ENCODE results near the gene GSTP1. TPM values are rescaled to one million over a fixed set of nuclear protein-coding genes. Genes with fewer than 3 reads are reported as not detected.
A peak's percentile ranks its signal among the peaks of the same experiment; 100 is the strongest.

Gene GSTP1
- total RNA-seq, 4 donors from 2014 or later = 2,883 to 4,990 (median 3,239) TPM

DNA sequence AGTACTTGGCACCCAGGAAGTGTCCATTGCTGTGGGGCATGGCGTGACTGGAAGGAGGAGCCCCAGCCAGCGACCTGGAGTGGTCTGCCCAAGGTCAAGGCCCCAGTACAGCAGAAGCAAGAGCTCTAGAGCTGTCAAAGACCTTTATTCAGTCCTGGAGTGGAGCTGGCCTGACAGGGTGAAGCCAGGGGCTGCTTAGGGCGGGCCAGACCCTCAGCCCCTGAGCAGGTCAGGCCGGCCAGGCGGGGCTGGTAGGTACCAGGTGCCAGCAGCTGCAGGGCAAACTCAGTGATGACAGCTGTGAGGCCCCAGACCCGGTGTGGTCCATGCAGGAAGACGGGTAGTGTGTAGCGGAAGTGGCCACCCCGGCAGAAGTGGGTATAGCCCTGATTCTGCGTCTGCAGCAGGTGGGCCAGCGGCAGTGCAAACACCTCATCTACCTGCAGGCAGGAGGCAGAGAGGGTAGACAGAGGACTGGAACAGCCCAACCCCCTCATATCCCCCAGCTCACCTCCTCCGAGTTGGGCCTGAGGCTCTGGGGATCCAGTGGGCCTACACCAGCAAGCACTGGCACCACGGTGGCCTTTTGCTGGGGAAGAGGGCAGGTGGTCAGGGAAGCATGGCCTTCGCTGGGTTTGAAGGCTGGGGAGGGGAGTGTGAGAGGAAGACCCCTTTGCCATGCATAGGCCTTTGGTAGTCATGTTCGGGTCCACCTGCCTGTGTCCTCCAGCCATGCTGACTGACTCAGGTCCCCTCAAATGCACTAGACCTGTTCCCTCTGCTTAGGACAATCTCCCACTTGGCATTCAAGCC, 44.4 kb downstream of the GSTP1 start:
- intact Hi-C loops (cut with DNase I) = no loop called here
- TF ChIP-seq POLR2A (IDR thresholded peaks at IDR 0.05) = no peak
- TF ChIP-seq, protein P1, sequence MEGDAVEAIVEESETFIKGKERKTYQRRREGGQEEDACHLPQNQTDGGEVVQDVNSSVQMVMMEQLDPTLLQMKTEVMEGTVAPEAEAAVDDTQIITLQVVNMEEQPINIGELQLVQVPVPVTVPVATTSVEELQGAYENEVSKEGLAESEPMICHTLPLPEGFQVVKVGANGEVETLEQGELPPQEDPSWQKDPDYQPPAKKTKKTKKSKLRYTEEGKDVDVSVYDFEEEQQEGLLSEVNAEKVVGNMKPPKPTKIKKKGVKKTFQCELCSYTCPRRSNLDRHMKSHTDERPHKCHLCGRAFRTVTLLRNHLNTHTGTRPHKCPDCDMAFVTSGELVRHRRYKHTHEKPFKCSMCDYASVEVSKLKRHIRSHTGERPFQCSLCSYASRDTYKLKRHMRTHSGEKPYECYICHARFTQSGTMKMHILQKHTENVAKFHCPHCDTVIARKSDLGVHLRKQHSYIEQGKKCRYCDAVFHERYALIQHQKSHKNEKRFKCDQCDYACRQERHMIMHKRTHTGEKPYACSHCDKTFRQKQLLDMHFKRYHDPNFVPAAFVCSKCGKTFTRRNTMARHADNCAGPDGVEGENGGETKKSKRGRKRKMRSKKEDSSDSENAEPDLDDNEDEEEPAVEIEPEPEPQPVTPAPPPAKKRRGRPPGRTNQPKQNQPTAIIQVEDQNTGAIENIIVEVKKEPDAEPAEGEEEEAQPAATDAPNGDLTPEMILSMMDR (IDR thresholded peaks at IDR 0.05) = no peak
- Histone ChIP-seq H3K27ac (peak overlapping the region in 3 of 4 donors; percentile 93 to 99 (median 98)), H3K36me3 (no peaks in the 10 kb centered on the region), H3K9me3 (no peaks in the 10 kb centered on the region), H3K27me3 (no peaks in the 10 kb centered on the region), H3K4me3 (no peak overlapping the region), H3K4me1 (peaks cover 17 to 42% (median 24%) of the 10 kb centered on the region in 3 donors)
- no peak for DNase-seq
- 78 to 96% methylated on average over 4 to 6 of the region's 15 CpGs for WGBS, 2 donors

DNA sequence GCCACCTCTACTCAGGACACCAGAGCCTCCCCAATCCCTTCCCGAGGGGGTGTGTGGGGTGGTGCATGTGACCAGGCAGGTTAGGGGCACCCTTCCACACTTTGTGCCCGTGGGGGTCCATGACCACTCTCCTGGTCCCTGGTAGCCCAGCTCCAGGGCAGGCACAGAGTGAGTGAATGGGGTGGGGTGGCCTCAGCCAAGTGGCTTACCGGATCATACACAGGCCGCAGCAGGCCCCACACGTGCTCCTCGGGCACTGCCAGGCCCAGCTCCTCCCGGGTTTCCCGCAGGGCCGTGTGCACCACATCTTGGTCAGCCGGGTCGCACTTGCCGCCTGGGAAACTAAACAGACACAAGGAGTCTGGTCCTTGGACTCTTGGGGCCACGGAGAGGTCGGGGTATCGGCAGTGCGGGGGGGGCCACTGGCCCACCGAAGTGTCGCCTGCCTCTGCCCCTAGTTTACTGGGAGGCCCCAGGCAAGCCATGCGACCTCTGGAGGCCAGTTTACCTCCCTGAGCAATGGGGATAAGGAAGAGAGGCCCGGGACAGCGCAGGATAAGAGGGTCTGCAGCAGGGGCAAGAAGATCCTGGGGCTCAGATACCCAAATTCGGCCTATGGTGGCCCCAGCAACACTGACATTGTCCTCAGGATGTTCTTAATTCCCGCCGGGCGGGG, 45.2 kb downstream of the GSTP1 start:
- no peak for DNase-seq
- intact Hi-C loops (cut with DNase I) = no loop called here
- Histone ChIP-seq H3K27me3 (no peaks in the 10 kb centered on the region), H3K9me3 (no peaks in the 10 kb centered on the region), H3K4me3 (peak overlapping the region; percentile 56 to 77 (median 64)), H3K36me3 (no peaks in the 10 kb centered on the region), H3K4me1 (peaks cover 17 to 42% (median 24%) of the 10 kb centered on the region in 3 donors), H3K27ac (peak overlapping the region; percentile 93 to 99 (median 98))
- TF ChIP-seq, protein P1 (IDR thresholded peaks at IDR 0.05) = peak in 1 of 6 experiments; percentile 95
- no peak for TF ChIP-seq POLR2A (IDR thresholded peaks at IDR 0.05)
- 14 to 39% methylated on average over 6 of the region's 25 CpGs for WGBS, 2 donors

DNA sequence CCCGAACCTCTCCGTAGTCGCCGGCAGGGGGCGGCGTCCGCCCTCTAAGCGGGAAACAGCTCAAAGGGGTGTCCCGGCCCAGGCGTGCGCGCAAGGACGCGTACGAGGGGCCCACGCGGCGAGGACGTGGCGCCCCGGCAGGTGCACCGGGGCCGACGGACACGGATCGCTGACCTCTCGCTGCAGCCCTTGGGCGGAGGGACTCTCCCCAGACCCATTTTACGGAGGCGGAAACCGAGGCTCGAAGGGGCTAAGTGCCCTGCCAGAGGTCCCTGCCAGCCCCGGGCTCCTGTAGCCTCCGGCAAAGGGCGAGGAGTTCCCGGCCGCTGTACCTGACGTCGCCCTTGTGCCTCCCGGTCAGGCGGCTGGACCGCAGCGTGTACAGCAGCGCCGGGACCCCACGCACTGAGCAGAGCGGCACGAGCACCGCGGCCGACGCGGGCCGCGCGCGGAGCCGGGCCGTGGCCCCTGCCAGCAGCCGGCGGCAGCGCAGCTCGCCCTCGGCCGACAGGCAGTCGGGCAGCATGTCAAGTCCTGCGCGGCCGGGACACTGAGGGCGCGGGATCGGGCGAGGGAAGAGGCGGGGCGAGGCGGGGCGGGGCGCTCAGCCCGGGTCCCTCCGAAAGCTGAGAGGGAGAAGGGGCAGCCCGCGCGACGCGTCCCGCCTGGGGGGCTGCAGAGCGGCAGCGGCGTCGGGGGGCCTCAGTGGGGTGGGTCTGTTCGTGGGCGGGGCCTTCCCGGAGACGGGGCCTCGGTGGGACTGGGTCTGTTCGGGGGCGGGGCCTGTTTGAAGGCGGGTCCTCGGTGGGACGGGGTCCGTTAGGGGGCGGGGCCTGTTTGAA, 46.0 kb downstream of the GSTP1 start, which contains the start of gene NUDT8:
NUDT8 (minus strand) TSS at position 552 of the 842 bp plus-strand sequence; CDS start at position 526, 26 bp downstream.
- intact Hi-C loops (cut with DNase I) = no loop called here
- Histone ChIP-seq H3K27ac (peak within 1 kb of the TSS; percentile 93 to 99 (median 98)), H3K9me3 (no peaks in the 10 kb centered on the region), H3K36me3 (no peaks in the 10 kb centered on the region), H3K4me3 (peak within 1 kb of the TSS; percentile 56 to 77 (median 64)), H3K27me3 (peaks cover 0 to 2% (median 0%) of the 10 kb centered on the region in 4 donors), H3K4me1 (peaks cover 17 to 42% (median 24%) of the 10 kb centered on the region in 3 donors)
- no peak for DNase-seq
- 2% methylated on average over 10 of the region's 102 CpGs; no CpG with 5 or more reads in 1 of the 2 donors for WGBS, 2 donors
- TF ChIP-seq, protein P1 (IDR thresholded peaks at IDR 0.05) = peak; percentile 13 to 97 (median 92)
- TF ChIP-seq POLR2A (IDR thresholded peaks at IDR 0.05) = peak in 2 of 4 donors; percentile 58 to 71

DNA sequence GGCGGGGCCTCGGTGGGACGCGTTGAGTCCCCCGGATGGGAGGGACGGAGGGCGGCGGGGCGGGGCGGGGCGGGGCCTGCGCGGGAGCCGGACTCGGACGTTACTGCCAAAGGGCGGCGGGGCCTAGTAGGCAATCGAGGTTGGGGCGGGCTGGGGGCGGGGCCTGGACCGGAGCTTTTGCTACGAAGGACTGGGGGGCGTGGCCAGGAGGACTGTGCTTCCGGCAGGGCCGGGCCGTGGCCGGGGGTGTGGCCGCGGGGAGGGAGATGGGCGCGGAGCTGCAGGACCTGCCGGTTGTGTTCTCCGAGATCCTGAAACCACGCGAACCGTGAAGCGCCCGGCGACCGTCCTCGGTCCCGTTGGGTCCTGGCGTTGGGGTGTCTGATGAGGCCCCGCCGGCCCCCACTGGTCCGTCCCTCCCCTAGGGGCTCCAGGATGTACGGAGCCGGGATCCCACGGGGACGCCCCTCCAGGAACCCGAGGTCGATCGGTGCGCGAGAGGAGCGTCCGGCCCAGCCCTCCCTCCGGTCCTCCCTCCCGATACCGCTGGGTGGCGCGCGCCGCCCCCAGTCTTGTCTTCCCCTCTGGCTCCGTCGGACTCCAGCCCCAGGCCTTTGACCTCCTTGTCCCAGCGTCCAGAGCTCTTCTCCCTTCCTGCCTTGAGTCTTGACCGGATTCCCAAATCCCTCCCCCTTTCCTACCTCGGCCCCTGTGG, 46.8 kb downstream of the GSTP1 start:
- peak; percentile 91 for DNase-seq
- TF ChIP-seq POLR2A (IDR thresholded peaks at IDR 0.05) = peak in 3 of 4 donors; percentile 77 to 83 (median 81)
- TF ChIP-seq, protein P1 (IDR thresholded peaks at IDR 0.05) = peak; percentile 68 to 91 (median 78)
- H3K9me3 ChIP-seq = no peaks in the 10 kb centered on the region
- H3K36me3 ChIP-seq = no peaks in the 10 kb centered on the region
- intact Hi-C loops (cut with DNase I) = no loop called here
- peak overlapping the region; percentile 56 to 77 (median 64) for H3K4me3 ChIP-seq
- H3K4me1 ChIP-seq = peaks cover 17 to 42% (median 24%) of the 10 kb centered on the region in 3 donors
- WGBS, 2 donors = 1% methylated on average over 22 to 28 of the region's 70 CpGs
- H3K27ac ChIP-seq = peak overlapping the region; percentile 93 to 99 (median 98)
- peaks cover 0 to 9% (median 0%) of the 10 kb centered on the region in 4 donors for H3K27me3 ChIP-seq
